Body of pancreas (tissue), 4 donors: ENCODE results near the gene HAUS2.

Source experiments
- POLR2A ChIP-seq, 3 donors: fragments of 450-650 bp; IDR thresholded peaks; one replicate each; pipeline ENCODE4 v1.6.1; 2016; ENCODE audit warnings: antibody characterized with exemption in 3 of 3, mild to moderate bottlenecking in 2 of 3
- TF ChIP-seq, protein P1 (sequence below), 7 experiments: fragments of 450-650 bp in 4 of 7; fragments of 200-600 bp in 3 of 7; sonication (generic) in 3 of 7; IDR thresholded peaks; one replicate each; pipeline ENCODE4 v1.5.1; 2016 to 2019; ENCODE audit warnings: antibody characterized with exemption in 7 of 7

DNA sequence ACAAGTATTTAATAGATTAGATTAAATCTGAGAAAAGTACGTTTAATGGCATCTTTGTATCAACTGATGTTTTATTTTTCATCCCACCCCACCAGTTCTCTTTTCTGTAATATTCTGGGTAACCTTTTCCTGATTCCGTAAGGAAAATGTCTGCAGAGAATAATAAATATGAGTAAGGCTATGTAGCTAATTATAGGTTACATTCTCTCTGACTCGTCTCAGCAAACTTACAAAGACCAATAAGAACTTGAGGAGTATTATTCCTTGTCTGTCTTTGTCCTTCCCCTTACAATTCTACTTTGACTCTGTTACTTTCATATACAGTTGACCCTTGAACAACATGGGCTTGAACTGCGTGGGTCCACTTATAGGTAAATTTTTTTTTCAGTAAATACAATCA, 41.1 kb upstream of the HAUS2 start:
- TF ChIP-seq, protein P1, sequence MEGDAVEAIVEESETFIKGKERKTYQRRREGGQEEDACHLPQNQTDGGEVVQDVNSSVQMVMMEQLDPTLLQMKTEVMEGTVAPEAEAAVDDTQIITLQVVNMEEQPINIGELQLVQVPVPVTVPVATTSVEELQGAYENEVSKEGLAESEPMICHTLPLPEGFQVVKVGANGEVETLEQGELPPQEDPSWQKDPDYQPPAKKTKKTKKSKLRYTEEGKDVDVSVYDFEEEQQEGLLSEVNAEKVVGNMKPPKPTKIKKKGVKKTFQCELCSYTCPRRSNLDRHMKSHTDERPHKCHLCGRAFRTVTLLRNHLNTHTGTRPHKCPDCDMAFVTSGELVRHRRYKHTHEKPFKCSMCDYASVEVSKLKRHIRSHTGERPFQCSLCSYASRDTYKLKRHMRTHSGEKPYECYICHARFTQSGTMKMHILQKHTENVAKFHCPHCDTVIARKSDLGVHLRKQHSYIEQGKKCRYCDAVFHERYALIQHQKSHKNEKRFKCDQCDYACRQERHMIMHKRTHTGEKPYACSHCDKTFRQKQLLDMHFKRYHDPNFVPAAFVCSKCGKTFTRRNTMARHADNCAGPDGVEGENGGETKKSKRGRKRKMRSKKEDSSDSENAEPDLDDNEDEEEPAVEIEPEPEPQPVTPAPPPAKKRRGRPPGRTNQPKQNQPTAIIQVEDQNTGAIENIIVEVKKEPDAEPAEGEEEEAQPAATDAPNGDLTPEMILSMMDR (IDR thresholded peaks at IDR 0.05), result no peak
- TF ChIP-seq POLR2A (IDR thresholded peaks at IDR 0.05), result no peak
